HG03457 (cell line): ENCODE data around the gene KIF21A.

Source experiments
- ATAC-seq: cut with Tn5 transposase; IDR thresholded peaks from one replicate; pipeline ENCODE4 v1.9.1; 2021; ENCODE audit warnings: moderate number of reproducible peaks; ENCODE audit not compliant: unreplicated experiment

The KIF21A gene

GRCh38 chr12:39294715-39295114 is 148.2 kb downstream of the KIF21A start:
- no peak for ATAC-seq

GRCh38 chr12:39292125-39292630 is 150.7 kb downstream of the KIF21A start:
- ATAC-seq, result no peak

DNA sequence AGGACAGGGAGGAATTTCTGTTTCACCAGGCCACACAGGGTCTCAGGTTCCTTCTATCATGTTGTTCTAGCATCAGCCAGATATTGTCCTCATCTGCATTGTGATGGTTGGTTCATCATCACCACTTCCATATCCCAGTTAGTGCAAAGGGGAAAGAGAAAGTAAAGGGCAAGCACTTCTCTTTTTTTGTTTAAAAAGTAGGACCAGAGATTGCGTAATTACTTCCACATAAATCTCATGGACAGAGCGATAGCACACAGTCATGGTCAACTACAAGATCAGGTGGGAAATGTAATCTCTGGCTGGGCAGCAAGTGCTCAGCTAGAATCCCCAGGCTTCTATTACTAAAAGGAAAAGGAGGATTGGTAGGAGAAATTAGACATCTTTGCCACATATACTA is 155.1 kb downstream of the KIF21A start:
- ATAC-seq, result no peak

- no peak for ATAC-seq
Measured at GRCh38 chr12:39287409-39287808, 155.5 kb downstream of the KIF21A start.

- ATAC-seq, result no peak
Measured at GRCh38 chr12:39278426-39278825, 164.5 kb downstream of the KIF21A start.

GRCh38 chr12:39277416-39277815 is 165.5 kb downstream of the KIF21A start:
- no peak for ATAC-seq

DNA sequence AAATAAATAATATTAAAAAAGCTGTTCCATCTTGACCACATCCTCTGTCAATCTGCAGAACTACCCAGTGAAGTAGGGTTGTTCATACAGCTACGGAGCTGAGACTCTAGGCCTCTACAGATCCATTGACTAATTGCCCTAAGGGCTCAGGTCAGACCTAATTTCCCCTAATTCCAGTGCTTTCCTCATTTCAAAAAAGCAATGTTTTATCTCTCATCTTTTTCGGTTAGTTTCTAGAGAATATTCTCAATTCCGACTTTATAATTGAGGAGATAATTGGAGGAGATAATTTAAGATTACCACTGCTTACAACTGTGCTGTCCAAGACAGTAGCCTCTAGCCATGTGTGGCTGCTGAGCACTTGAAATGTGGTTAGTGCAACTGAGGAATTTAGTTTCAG is 167.1 kb downstream of the KIF21A start:
- ATAC-seq, result no peak

DNA sequence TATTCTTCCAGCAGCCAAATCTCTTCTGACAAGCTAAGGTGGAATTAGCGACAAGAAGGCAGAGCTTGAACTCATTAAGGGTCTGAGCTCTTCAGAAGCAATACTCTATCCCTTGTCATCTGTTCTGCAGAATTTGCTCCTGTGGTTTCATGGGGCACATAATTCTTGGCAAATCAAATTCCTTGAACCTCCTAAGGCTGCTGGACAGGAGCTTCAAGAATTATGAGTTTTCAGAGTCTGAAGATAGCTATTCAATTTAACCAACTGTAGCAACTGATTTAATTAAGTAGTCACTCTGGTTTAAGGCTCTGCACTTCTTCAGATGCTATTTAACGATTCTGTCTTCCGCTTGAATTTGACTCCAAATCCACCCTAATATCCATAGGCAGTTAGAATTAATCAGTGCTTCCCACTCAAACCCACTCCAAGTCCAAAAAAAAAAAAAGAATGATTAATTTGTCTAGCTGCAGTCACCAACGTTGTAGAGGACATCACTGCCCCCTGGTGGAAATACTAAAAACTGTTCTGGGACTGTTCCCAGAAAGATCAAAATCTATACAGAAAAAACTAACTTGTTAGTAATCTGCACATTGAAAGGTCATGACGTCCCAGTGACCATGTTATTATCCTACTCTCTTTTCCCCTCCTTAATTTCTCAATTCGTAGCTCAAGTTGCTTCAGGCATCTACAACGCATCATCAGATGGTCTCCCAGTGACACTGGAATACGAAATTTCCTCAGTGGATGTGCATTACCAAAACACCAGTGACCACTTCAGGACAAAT is 169.9 kb downstream of the KIF21A start:
- ATAC-seq, result no peak

GRCh38 chr12:39269492-39269891 is 173.4 kb downstream of the KIF21A start:
- no peak for ATAC-seq

- no peak for ATAC-seq
Measured at GRCh38 chr12:39267886-39268285, 175.0 kb downstream of the KIF21A start.

GRCh38 chr12:39252628-39253027 is 190.3 kb downstream of the KIF21A start:
- ATAC-seq, result no peak
